Skeletal muscle satellite cell (primary cell): ENCODE data around the gene CGREF1.

Experiments
- H3K27me3 ChIP-seq: 2 replicates; pipeline ENCODE4 v1.7.0; 2013; ENCODE audit warnings: low read length; ENCODE audit not compliant: control insufficient read depth, insufficient read depth
- H3K36me3 ChIP-seq: 2 replicates; pipeline ENCODE4 v1.7.0; 2013; ENCODE audit warnings: mild to moderate bottlenecking, control low read depth, low read length; ENCODE audit not compliant: insufficient read depth
- H3K4me1 ChIP-seq: 2 replicates; pipeline ENCODE4 v1.7.0; 2013; ENCODE audit warnings: low read length; ENCODE audit not compliant: control insufficient read depth, insufficient read depth
- H3K4me2 ChIP-seq: 2 replicates; pipeline ENCODE4 v1.7.0; 2013; ENCODE audit warnings: mild to moderate bottlenecking, low read length
- H3K4me3 ChIP-seq: 2 replicates; pipeline ENCODE4 v1.7.0; 2013; ENCODE audit warnings: low read length
- H3K9ac ChIP-seq: 2 replicates; pipeline ENCODE4 v1.7.0; 2013; ENCODE audit warnings: mild to moderate bottlenecking, low read depth, low read length, moderate library complexity
- H3K9me3 ChIP-seq: replicated peaks from 2 replicates; pipeline ENCODE4 v1.7.0; 2013; ENCODE audit warnings: mild to moderate bottlenecking, control low read depth, low read length

The CGREF1 gene

GRCh38 chr2:27134781-27135477 is 16.0 kb upstream of the CGREF1 start:
- H3K9me3 ChIP-seq = no peaks in the 10 kb centered on the region
- H3K9ac ChIP-seq = no peak overlapping the region
- peaks cover 15% of the 10 kb centered on the region for H3K27me3 ChIP-seq
- H3K4me2 ChIP-seq = peak overlapping the region; percentile 71
- H3K4me3 ChIP-seq = peak overlapping the region; percentile 83
- H3K4me1 ChIP-seq = peaks cover 9% of the 10 kb centered on the region
- H3K36me3 ChIP-seq = peaks cover 30% of the 10 kb centered on the region

DNA sequence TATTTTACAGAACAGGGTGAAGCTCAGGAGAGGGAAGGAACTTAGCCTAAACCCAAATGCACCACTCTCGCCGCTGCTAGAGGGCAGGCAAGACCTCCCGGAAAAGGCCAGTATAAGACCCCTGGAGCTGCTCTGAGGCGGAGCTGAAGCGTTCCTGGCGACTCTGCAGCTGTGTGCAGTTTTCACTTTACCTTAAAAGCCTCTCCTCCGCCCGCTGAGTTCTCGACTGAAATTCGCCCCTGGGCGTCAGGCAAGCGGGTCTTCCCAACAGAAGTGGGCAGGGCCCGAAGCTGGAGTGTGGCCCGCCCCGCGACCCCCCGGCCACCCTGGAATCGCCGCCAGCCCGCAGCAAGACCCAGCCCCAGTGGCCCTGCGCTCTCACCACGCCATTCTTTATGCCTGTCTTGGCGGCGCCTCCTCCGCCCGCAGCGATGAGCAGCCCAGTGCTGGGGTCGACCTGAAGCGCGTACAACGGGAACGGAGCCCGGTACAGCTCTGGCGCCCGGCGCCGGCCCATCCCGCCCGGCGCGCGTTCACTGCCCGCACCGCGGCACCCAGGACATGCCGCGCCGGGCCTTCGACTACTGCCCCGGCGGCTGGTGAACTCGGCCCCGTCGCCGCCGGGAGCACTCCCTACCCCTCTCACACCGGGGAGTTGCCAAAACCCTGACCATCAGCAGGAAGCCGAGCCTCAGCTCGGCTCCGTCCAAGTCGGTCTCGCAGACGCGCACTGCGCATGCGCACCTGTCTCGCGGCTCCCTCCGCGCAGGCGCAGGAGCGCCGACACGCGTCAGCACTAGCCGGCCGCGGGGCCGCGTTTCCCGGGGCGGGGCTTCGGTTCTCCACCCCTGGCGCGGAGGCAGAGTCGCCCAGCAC is 15.2 kb upstream of the CGREF1 start, which contains the start of gene PREB:
Gene PREB (minus strand): TSS at position 732 of the 876 bp plus-strand sequence. CDS start 215 bp downstream, at position 517.
- Histone ChIP-seq H3K4me2 (peak within 1 kb of the TSS; percentile 96), H3K9me3 (no peaks in the 10 kb centered on the region), H3K9ac (peak within 1 kb of the TSS; percentile 95), H3K4me1 (peaks cover 9% of the 10 kb centered on the region), H3K27me3 (peaks cover 11% of the 10 kb centered on the region), H3K36me3 (peaks cover 37% of the 10 kb centered on the region), H3K4me3 (peak within 1 kb of the TSS; percentile 83)

DNA sequence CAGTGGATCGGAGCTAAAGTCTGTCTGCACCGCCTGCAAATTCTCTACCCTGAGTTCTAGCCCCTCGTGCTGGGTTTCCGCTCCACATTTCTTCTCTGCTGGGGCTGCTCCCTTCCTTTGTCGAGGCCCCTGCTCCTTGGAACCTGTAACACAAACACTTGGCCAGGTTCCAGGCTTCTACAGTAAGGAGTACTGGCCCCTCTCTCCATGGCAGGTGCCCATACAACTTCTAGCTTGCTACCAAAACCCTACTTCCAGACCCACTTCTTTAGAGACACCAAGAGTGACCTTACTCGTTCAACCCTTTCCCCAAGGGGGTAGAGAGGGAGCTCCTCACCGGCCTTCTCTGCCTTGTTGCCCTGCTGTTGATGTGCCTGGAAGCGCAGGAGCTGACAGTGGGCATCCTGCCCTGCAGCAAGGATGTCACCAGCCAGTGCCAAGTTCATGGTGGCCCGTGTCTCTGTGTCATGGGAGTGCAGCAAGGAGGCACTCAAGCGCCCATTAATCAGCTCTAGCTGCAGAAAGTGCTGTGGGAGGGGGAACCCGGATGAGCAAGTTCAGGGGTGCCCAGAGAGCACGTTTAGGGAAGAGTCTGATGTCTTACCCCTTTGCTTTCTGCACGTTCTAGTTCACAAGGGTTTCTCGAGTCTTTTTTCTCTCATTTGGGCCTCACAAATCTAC is 14.4 kb upstream of the CGREF1 start:
- H3K9ac ChIP-seq = peak overlapping the region; percentile 95
- H3K9me3 ChIP-seq = no peaks in the 10 kb centered on the region
- peaks cover 37% of the 10 kb centered on the region for H3K36me3 ChIP-seq
- H3K4me3 ChIP-seq = peak overlapping the region; percentile 83
- peaks cover 3% of the 10 kb centered on the region for H3K27me3 ChIP-seq
- peaks cover 9% of the 10 kb centered on the region for H3K4me1 ChIP-seq
- peak overlapping the region; percentile 96 for H3K4me2 ChIP-seq

DNA sequence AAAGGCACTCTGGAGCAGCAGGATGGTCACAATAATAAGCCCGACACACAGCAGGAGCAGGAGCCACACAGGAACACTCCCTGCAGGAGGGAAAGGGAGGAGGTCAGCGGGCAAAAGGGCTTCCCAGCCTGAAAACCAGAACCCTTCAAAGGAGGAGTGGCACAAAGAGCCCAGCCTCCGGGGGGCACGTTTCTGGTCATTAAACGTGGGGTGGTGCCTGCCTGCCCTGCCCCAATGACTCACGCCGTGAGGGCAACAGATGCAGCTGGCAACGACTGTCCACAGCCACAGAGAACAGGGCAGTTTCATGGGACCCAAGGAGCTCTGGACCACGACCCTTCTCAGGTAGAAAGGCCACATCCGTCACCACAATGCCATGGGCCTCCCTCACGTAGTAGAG is 12.5 kb upstream of the CGREF1 start:
- H3K9ac ChIP-seq = no peak overlapping the region
- peaks cover 9% of the 10 kb centered on the region for H3K4me1 ChIP-seq
- peaks cover 37% of the 10 kb centered on the region for H3K36me3 ChIP-seq
- no peaks in the 10 kb centered on the region for H3K9me3 ChIP-seq
- no peaks in the 10 kb centered on the region for H3K27me3 ChIP-seq
- H3K4me3 ChIP-seq = no peak overlapping the region
- no peak overlapping the region for H3K4me2 ChIP-seq

DNA sequence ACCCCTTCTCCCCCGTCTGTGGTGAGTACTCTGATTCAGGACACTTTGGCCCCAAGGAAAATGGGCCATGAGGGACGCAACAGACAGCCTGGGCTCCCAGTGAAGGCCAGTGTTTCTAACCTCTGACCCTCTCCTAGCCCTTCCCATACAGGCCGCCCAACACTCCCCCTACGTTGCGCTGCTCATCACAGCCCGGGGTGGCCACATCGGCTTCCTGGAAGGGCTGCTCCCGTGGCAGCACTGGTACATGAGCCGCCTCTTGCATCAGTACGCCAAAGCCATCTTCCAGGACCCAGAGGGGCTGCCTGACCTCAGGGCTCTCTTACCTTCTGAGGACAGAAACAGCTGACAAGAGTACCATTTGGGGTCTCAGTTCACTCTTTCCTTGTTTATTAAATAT is 11.5 kb upstream of the CGREF1 start:
- H3K4me3 ChIP-seq = no peak overlapping the region
- no peaks in the 10 kb centered on the region for H3K9me3 ChIP-seq
- H3K36me3 ChIP-seq = peaks cover 37% of the 10 kb centered on the region
- H3K4me2 ChIP-seq = no peak overlapping the region
- no peaks in the 10 kb centered on the region for H3K27me3 ChIP-seq
- H3K9ac ChIP-seq = no peak overlapping the region
- H3K4me1 ChIP-seq = peaks cover 9% of the 10 kb centered on the region

DNA sequence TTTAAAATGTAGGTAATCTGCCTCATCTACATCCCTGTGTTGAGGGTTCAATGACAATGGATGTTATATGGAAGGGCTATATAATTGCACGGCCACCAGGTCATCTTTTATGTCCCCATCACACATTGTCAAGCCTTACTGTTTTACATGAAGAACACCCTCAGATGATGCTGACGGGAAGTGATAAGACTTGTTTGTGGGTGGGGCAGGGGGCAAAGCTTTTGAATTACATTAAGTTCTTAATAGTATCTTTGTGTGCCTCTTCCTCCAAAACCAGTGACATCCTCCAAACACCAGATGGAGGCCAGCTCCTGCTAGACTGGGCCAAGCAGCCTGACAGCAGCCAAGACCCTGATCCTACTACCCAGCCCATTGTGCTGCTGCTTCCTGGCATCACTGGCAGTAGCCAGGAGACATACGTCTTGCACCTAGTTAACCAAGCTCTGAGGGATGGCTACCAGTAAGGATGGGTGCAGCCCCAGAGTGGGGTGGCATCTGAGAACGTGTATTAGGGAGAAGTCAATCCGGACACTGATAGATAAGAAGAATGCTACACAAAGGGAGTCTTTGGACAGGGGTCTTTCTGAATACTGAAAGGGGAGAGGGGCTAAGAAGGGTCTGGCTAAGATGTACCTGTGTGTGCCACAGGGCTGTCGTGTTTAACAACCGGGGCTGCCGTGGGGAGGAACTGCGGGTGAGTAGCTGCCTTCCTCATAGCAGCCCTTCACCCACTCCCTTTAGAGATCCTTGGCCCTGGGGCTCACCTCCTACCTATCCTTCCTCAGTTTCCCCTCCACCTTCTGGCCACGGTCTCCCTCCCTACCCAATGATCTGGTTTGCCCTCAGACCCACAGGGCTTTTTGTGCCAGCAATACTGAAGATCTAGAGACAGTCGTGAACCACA is 10.0 kb upstream of the CGREF1 start:
- no peaks in the 10 kb centered on the region for H3K9me3 ChIP-seq
- no peaks in the 10 kb centered on the region for H3K27me3 ChIP-seq
- H3K4me1 ChIP-seq = peaks cover 9% of the 10 kb centered on the region
- H3K4me3 ChIP-seq = no peak overlapping the region
- H3K4me2 ChIP-seq = no peak overlapping the region
- H3K36me3 ChIP-seq = peaks cover 37% of the 10 kb centered on the region
- no peak overlapping the region for H3K9ac ChIP-seq

- H3K36me3 ChIP-seq = peaks cover 37% of the 10 kb centered on the region
- H3K9ac ChIP-seq = no peak overlapping the region
- no peaks in the 10 kb centered on the region for H3K9me3 ChIP-seq
- H3K4me1 ChIP-seq = peaks cover 6% of the 10 kb centered on the region
- H3K4me2 ChIP-seq = no peak overlapping the region
- no peak overlapping the region for H3K4me3 ChIP-seq
- H3K27me3 ChIP-seq = peaks cover 3% of the 10 kb centered on the region
Measured at GRCh38 chr2:27127883-27128667, 9.1 kb upstream of the CGREF1 start.

- Histone ChIP-seq H3K36me3 (peaks cover 19% of the 10 kb centered on the region), H3K4me2 (no peak overlapping the region), H3K9me3 (no peaks in the 10 kb centered on the region), H3K4me1 (peaks cover 3% of the 10 kb centered on the region), H3K4me3 (no peak overlapping the region), H3K27me3 (peaks cover 17% of the 10 kb centered on the region), H3K9ac (no peak overlapping the region)
Measured at GRCh38 chr2:27126252-27126710, 7.4 kb upstream of the CGREF1 start.

GRCh38 chr2:27125104-27125503 is 6.2 kb upstream of the CGREF1 start:
- Histone ChIP-seq H3K36me3 (peaks cover 8% of the 10 kb centered on the region), H3K9ac (no peak overlapping the region), H3K4me2 (no peak overlapping the region), H3K4me1 (peaks cover 3% of the 10 kb centered on the region), H3K9me3 (no peaks in the 10 kb centered on the region), H3K27me3 (peaks cover 27% of the 10 kb centered on the region), H3K4me3 (no peak overlapping the region)
